Activated T-cell treated with anti-CD3 and anti-CD28 coated beads, Interleukin-2, amount 50 U/mL, for 72 hours (primary cell): ENCODE data around the gene GNAI1. TPM values are rescaled to one million over a fixed set of nuclear protein-coding genes. Genes with fewer than 3 reads are reported as not detected.

ENCODE experiments used
- ATAC-seq, 2 donors: fragments of 150-1000 bp; cut with Tn5 transposase; replicated peaks in 1 of 2; 2 replicates each; pipeline ENCODE4 v1.10.0; 2021; ENCODE audit warnings: moderate library complexity in 2 of 2, mild to moderate bottlenecking in 1 of 2
- DNase-seq, 2 donors: peaks; one replicate each; pipeline ENCODE4 v3.0.0; 2021 to 2022; ENCODE audit warnings: mixed read lengths in 1 of 2
- H3K27ac Mint-ChIP-seq: one replicate; pipeline ENCODE4 v1.8.0; 2022; ENCODE audit warnings: mild to moderate bottlenecking, moderate library complexity, mixed read lengths
- H3K27me3 Mint-ChIP-seq: one replicate; pipeline ENCODE4 v1.8.0; 2022; ENCODE audit warnings: low read depth, mixed read lengths
- H3K36me3 Mint-ChIP-seq, 2 donors: one replicate each; pipeline ENCODE4 v1.8.0; 2022; ENCODE audit warnings: mixed read lengths in 2 of 2, mild to moderate bottlenecking in 1 of 2; ENCODE audit not compliant: insufficient read depth in 2 of 2
- H3K4me1 Mint-ChIP-seq: one replicate; pipeline ENCODE4 v1.8.0; 2022; ENCODE audit warnings: low read depth, mixed read lengths
- H3K4me3 Mint-ChIP-seq, 2 donors: one replicate each; pipeline ENCODE4 v1.8.0; 2022; ENCODE audit warnings: mild to moderate bottlenecking in 2 of 2, mixed read lengths in 2 of 2, moderate library complexity in 2 of 2
- H3K9me3 Mint-ChIP-seq, 2 donors: one replicate each; pipeline ENCODE4 v1.8.0; 2022; ENCODE audit warnings: mixed read lengths in 2 of 2
- total RNA-seq, 2 donors: library from RNA; stranded (reverse); gene quantifications; one replicate each; pipeline ENCODE4 v1.2.3, GENCODE V29; 2022

Gene GNAI1
- 1 to 10 TPM; 4.0 to 4.4 TPM for total RNA-seq

DNA sequence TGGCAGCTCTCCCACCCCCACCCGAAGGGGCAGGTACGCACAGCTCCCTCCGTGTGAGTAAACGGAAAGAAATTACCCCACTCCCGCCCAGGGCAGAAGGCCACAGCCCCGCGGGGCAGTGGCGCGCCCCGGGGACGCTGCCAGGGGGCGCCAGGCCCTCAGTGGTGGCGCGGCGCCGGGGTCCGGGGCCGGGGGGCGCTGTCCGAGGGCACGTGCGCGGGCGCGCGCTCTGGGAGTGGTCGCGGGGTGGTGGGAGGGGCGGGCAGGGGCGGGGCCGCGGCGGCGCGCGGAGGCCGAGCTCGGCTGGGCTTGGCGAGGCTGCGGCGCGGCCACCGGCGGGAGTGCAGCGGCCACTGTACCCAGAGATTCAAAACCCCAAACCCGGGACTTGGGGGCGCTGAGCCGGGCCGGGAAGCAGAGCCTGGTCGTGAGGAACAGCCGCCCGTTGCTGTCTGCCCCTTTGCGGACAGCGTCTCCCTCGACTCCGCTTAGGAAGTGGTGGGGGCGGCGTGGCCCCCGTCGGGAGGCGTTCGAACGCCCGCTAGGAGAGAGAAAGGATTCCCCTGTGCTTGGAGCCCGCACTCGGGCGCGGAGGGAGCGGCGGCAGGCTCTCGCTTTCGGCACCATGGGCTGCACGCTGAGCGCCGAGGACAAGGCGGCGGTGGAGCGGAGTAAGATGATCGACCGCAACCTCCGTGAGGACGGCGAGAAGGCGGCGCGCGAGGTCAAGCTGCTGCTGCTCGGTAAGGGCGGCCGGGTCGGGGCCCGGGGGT lies at the start of gene GNAI1:
Gene GNAI1, plus strand, starts transcription at position 296 of the 773 bp plus-strand sequence. Its CDS starts 330 bp downstream, at position 626.
- peaks cover 49% of the 10 kb centered on the region for H3K4me1 Mint-ChIP-seq
- H3K27ac Mint-ChIP-seq: peak within 1 kb of the TSS; percentile 79
- H3K4me3 Mint-ChIP-seq: peak within 1 kb of the TSS; percentile 90 to 91
- peaks cover 2 to 4% of the 10 kb centered on the region in 2 donors for H3K36me3 Mint-ChIP-seq
- peaks cover 42% of the 10 kb centered on the region for H3K27me3 Mint-ChIP-seq
- DNase-seq (peak; percentile 36 to 57), ATAC-seq (peak; percentile 59 to 61)
- H3K9me3 Mint-ChIP-seq: peaks cover 0 to 2% of the 10 kb centered on the region in 2 donors

DNA sequence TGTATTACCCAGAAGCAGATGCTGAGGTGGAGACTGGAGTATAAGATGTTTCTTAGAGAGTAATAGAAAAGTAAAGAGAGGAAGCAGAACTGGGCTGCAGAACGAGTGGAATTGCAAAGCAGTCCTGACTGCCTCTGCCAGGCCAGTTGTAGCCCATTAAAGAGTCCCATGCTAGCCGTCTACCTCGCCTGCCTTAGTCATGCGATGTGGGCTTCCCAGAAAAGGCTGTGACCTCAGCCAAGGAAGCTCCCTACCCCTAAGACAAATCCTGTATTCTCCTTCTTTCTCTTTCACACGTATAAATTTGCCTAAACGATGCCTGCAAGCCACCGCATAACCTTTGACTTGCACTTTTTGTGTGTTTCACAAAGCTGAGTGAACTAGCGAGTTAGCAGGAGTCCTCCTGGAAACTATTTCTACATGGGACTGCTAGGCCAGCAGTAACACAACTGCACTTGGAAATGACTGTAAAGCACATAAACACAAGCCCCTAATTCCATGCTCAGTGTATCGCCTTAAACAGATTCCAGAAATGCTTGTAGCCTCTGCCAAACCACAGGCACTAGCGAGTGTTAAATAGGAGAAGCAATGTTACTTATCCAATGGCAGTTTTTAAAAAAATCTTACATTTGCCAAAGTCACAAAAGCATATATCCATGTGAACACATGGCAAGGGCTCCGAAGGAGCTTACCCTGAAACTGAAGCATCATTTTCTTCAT lies 47.4 kb upstream of the GNAI1 start:
- no peak for ATAC-seq
- no peak for DNase-seq
- H3K9me3 Mint-ChIP-seq: no peaks in the 10 kb centered on the region
- no peaks in the 10 kb centered on the region for H3K4me1 Mint-ChIP-seq
- no peak overlapping the region for H3K27ac Mint-ChIP-seq
- no peaks in the 10 kb centered on the region for H3K36me3 Mint-ChIP-seq
- H3K27me3 Mint-ChIP-seq: no peaks in the 10 kb centered on the region
- H3K4me3 Mint-ChIP-seq: no peak overlapping the region

DNA sequence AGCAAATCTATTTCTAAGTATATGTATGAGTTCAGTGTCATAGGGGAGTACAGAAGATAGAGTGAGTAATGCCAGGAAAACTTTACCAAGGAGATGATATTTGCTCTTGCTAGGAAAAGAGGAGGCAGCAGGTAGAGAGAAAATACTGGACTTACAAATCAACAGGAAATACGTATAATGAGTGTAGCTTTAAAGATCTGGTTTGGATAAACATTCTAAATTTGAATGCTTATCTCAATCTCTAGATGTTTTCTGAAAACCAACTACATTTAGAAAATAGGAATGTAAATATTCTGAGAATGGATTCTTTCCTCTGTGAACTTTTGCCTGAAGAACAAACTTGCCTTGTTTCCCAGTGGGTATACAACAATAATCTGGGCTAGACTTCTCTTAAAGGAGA lies 46.9 kb upstream of the GNAI1 start:
- Mint-ChIP-seq H3K27ac (no peak overlapping the region), H3K9me3 (no peaks in the 10 kb centered on the region), H3K4me3 (no peak overlapping the region), H3K27me3 (no peaks in the 10 kb centered on the region), H3K4me1 (no peaks in the 10 kb centered on the region), H3K36me3 (no peaks in the 10 kb centered on the region)
- DNase-seq: no peak
- no peak for ATAC-seq

DNA sequence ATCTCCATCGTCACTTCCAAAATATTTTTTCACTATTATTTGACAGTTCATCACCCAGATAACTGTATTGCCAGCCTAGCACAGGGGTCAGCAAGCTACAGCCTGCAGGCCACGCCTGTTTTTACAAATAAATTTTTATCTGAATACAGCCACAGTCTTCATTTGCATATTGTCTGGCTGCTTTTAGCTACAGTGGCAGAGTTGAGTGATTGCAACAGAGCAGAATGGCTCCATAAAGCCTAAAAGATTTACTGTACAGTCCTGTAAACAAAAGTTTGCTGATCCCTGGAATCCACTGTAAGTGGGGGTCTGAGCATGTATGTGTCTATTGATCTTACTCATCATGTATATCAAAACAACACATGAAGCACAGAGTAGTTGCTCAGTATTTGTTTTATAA lies 45.9 kb upstream of the GNAI1 start:
- Mint-ChIP-seq H3K36me3 (no peaks in the 10 kb centered on the region), H3K4me1 (no peaks in the 10 kb centered on the region), H3K27me3 (no peaks in the 10 kb centered on the region), H3K4me3 (no peak overlapping the region), H3K27ac (no peak overlapping the region), H3K9me3 (no peaks in the 10 kb centered on the region)
- DNase-seq (no peak), ATAC-seq (no peak)

DNA sequence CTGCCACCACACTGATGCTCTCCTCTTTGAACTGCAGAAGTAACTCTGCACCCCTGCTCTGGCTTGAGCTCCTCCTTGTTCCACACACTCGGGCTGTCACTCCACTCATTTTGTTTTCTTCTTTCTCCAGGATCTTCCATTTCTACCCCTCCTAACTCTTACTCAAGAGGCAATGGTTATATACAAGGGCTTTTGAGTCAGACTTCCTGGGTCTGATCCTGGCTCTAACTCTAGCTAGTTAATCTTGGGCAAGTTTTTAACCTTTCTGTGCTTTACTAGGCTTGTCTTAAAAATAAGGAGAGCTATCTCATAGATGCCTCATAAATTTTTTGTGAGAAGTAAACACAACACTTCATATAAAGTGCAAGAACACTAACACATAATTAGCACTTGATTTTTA lies 45.3 kb upstream of the GNAI1 start:
- Mint-ChIP-seq H3K9me3 (no peaks in the 10 kb centered on the region), H3K27ac (no peak overlapping the region), H3K27me3 (no peaks in the 10 kb centered on the region), H3K4me1 (no peaks in the 10 kb centered on the region), H3K4me3 (no peak overlapping the region), H3K36me3 (no peaks in the 10 kb centered on the region)
- DNase-seq (no peak), ATAC-seq (no peak)

DNA sequence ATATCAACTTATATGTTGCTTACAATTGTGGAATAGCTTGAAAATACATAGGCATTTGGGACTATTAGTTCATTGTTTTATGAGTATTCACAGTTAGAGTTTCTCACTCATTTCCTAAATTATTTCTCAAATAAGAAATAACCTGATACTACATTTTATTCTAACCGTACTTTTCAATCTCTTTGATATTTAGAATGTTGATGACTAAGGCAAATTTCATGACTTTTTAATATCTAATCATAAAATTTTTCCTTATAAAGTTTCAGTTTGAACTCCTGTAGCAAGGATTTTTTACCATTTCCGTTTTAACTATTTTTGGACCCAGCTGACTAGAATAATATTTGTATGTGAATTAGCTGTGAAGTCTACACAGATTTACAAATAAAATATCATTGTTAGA lies 41.3 kb upstream of the GNAI1 start:
- Mint-ChIP-seq H3K9me3 (no peaks in the 10 kb centered on the region), H3K27ac (no peak overlapping the region)

DNA sequence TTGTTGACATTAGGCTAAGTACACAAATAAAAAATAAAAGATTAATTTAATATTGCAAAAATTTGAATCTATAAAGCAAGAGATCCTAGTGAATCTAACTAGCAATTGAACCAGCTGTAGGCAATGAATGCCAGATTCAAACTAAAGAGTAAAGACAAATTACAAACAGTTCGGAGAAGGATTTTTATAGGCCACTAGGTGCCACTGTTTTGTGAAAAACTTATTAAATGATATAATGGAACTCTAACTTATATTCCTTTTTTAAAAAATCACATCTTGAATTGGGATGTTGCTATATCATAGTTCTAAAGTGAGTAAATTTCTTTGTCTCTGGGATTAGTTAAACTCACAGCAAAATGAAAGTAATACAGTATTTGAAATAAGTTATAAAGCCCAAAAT lies 39.1 kb upstream of the GNAI1 start:
- H3K27me3 Mint-ChIP-seq: no peaks in the 10 kb centered on the region
- no peak overlapping the region for H3K4me3 Mint-ChIP-seq
- no peaks in the 10 kb centered on the region for H3K4me1 Mint-ChIP-seq
- ATAC-seq (no peak), DNase-seq (no peak)
- no peak overlapping the region for H3K27ac Mint-ChIP-seq
- H3K9me3 Mint-ChIP-seq: no peaks in the 10 kb centered on the region
- H3K36me3 Mint-ChIP-seq: no peaks in the 10 kb centered on the region

More for the DNA sequence above, 41.3 kb upstream of the GNAI1 start:
- no peaks in the 10 kb centered on the region for H3K4me1 Mint-ChIP-seq
- ATAC-seq: no peak
- no peak overlapping the region for H3K4me3 Mint-ChIP-seq
- H3K27me3 Mint-ChIP-seq: no peaks in the 10 kb centered on the region
- H3K36me3 Mint-ChIP-seq: no peaks in the 10 kb centered on the region
- no peak for DNase-seq

DNA sequence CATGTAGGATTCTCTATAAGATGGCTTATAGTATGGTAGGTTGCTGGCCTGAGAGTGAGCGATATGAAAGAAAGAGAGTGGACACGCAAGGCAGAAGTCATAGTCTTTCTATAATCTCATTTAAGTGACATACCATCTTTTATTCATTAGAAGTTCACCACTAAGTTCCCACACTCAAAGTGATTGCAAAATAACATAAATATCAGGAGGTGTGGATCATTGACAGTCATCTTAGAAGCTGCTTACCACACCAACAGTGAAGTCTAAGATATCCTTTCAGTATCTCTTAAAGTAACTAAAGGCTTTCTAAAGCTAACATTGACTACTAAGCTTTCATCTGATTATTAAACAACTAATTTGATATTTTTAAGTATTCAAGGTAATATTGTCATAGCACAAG lies 36.9 kb upstream of the GNAI1 start:
- ATAC-seq (no peak), DNase-seq (no peak)
- Mint-ChIP-seq H3K9me3 (no peaks in the 10 kb centered on the region), H3K36me3 (no peaks in the 10 kb centered on the region), H3K27me3 (no peaks in the 10 kb centered on the region), H3K4me1 (no peaks in the 10 kb centered on the region), H3K4me3 (no peak overlapping the region), H3K27ac (no peak overlapping the region)

DNA sequence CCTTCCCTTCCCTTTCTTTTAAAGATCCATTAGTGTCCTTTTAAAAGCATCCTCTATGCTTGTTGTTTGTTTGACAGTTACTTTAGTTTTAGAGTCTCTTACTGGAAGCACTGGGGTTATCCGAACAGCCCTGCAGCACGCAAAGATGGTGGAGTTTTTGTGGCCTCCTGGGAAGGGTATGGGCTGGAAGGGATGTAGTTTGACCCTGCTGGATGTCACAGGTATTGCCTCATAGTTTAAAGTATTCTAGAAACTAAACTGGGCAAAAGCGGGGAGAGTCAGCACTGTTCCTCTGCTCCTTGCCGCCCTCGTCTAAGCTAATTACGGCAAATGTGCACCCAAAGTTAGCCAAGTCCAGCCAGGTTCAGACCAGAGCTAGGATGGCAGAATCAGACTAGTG lies 35.8 kb upstream of the GNAI1 start:
- no peak overlapping the region for H3K27ac Mint-ChIP-seq
- ATAC-seq (no peak), DNase-seq (no peak)
- H3K27me3 Mint-ChIP-seq: no peaks in the 10 kb centered on the region
- H3K4me1 Mint-ChIP-seq: no peaks in the 10 kb centered on the region
- H3K9me3 Mint-ChIP-seq: no peaks in the 10 kb centered on the region
- H3K36me3 Mint-ChIP-seq: no peaks in the 10 kb centered on the region
- no peak overlapping the region for H3K4me3 Mint-ChIP-seq

DNA sequence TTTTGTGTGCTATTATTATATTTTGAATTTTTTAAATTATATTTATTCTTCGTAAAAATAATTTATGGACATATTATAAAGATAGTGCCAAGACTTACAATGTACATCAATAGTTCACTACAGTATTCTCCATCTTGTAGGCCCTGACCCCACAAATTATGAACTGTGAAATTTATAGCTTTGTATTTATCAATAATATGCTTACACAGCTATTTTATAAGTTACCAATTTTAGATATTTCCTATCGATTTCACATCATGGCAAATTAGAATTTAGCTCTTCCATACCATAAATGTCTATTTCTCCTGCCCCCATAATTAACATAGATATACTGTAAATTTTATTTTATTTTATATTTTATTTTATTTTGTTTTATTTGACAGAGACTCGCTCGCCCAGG lies 34.4 kb upstream of the GNAI1 start:
- Mint-ChIP-seq H3K36me3 (no peaks in the 10 kb centered on the region), H3K4me3 (no peak overlapping the region), H3K27ac (no peak overlapping the region), H3K27me3 (no peaks in the 10 kb centered on the region), H3K4me1 (no peaks in the 10 kb centered on the region), H3K9me3 (no peaks in the 10 kb centered on the region)
- DNase-seq: no peak
- ATAC-seq: no peak

DNA sequence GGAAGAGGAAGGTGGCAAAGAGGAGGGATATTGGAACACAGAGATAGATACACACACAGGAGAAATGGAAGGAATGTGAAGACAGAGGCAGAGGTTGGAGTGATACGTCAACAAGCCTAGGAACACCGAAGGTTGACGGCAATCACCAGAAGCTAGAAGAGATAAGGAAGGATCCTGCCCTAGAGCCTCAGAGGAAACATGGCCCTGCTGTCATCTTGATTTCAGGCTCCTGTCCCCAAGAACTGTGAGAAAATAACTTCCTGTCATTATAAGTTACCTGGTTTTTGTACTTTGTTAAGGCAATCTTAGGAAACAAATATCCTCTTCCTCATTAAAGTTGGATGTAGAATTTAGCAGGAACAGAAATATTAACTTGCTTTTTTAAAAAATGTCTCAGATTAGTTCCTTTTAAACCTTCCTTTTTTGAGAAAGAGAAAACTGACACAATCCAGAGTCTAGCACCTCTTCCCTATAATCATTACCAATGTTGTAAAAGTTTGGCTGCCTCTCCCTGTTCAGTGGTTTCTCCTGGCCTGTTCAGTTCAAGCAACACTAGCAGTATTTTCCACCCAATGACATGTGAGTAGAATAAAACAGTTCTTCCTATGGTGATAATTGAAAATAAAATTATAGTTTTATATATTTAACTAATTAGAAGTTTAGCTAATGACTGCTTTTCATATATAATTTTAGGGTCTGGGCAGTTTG lies 28.8 kb upstream of the GNAI1 start:
- DNase-seq (no peak), ATAC-seq (no peak)
- no peaks in the 10 kb centered on the region for H3K27me3 Mint-ChIP-seq
- H3K4me3 Mint-ChIP-seq: no peak overlapping the region
- H3K27ac Mint-ChIP-seq: no peak overlapping the region
- peaks cover 13% of the 10 kb centered on the region for H3K4me1 Mint-ChIP-seq
- H3K36me3 Mint-ChIP-seq: no peaks in the 10 kb centered on the region
- peaks cover 0 to 3% of the 10 kb centered on the region in 2 donors for H3K9me3 Mint-ChIP-seq

DNA sequence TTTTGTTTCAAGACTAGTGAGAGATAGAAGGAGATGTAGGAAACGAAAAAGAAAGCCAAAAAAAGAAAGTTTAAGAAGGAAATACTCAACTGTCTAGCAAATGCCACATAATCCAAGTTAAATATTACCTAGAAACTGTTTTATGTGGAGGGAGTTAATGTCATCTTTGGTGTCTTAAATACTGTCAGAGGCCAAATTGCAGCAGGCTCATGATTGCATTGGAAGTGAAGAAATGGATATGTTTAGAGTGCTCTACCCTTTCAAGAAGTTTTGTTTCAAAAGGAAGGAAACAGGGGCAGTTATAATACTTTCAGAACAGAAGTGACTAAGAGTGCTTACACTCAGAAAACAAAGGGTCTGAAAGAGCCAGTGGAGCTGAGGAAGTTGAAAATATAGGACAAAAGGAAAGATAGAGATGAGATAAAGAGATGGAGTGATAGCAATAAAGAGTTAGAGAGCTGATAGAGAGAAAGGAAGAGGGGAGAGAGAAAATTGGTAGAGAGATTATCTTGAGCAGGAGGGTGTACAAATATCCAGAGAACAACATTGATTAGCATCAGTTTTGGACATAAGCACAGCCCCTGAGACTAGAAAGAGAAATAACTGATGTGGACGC lies 28.0 kb upstream of the GNAI1 start:
- H3K27me3 Mint-ChIP-seq: no peaks in the 10 kb centered on the region
- no peaks in the 10 kb centered on the region for H3K36me3 Mint-ChIP-seq
- H3K27ac Mint-ChIP-seq: peak overlapping the region; percentile 51
- H3K9me3 Mint-ChIP-seq: peaks cover 0 to 3% of the 10 kb centered on the region in 2 donors
- no peak for DNase-seq
- H3K4me3 Mint-ChIP-seq: peak overlapping the region in 1 of 2 donors; percentile 8
- peaks cover 13% of the 10 kb centered on the region for H3K4me1 Mint-ChIP-seq
- no peak for ATAC-seq

DNA sequence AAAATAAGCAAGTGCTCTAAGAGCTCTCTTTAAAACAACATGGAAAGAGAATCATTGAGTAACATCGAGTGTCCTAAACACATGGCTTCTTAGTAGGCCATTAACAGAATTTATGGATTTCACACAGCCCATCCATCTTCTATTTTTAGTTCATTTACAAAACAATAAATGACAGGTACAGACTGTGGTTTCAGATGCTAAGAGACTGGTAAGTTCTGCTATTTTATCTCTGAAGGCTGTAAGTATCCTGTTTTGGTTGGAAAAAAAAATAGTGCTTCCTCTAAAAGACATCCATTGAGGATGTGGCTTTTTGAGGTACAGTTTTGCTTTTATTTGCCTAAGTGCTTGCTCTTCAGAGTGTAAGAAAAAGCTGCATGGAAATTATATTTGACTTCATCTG lies 27.4 kb upstream of the GNAI1 start:
- Mint-ChIP-seq H3K4me3 (no peak overlapping the region), H3K4me1 (peaks cover 13% of the 10 kb centered on the region), H3K27me3 (no peaks in the 10 kb centered on the region), H3K9me3 (peaks cover 0 to 3% of the 10 kb centered on the region in 2 donors), H3K36me3 (no peaks in the 10 kb centered on the region), H3K27ac (no peak overlapping the region)
- no peak for DNase-seq
- ATAC-seq: no peak
